ENCODE data around the gene ZNF503. TPM values are rescaled to one million over a fixed set of nuclear protein-coding genes. Genes with fewer than 3 reads are reported as not detected.

ZNF503 gene
- total and polyA plus RNA-seq, 2 donors from 2014 or later: 34.7 to 45.8 TPM

GRCh38 chr10:75398200-75398691 lies 3.3 kb downstream of the ZNF503 start:
- Histone ChIP-seq H3K27ac (ENCODE audit: low read depth in 2 of 2, low read length in 2 of 2) (peak overlapping the region; percentile 93 to 97), H3K4me1 (ENCODE audit: control insufficient read depth in 2 of 3, insufficient read depth in 2 of 3, low read depth in 1 of 3, low read length in 3 of 3) (peaks cover 0 to 7% (median 0%) of the 10 kb centered on the region in 3 donors), H3K36me3 (ENCODE audit: control insufficient read depth in 2 of 3, insufficient read depth in 3 of 3, low read length in 3 of 3) (peaks cover 0 to 9% (median 0%) of the 10 kb centered on the region in 3 donors), H3K9me3 (ENCODE audit: control insufficient read depth in 2 of 3, insufficient read depth in 1 of 3, low read length in 3 of 3) (no peaks in the 10 kb centered on the region), H3K4me3 (ENCODE audit: low read length in 3 of 3) (peak overlapping the region; percentile 68 to 88 (median 77)), H3K9ac (ENCODE audit: low read length in 3 of 3) (peak overlapping the region; percentile 69 to 88 (median 73)), H3K27me3 (ENCODE audit: control insufficient read depth, insufficient read depth, low read length) (no peaks in the 10 kb centered on the region)
- intact Hi-C loops (cut with DNase I): loop anchor here (10.0 kb wide), 1 partner anchor 907 kb away; no protein-coding TSS in a partner anchor
- no peak for FAIRE-seq
- peak in 2 of 5 donors; percentile 27 to 46 for DNase-seq
- no peak for TF ChIP-seq CTCF (IDR thresholded peaks at IDR 0.05; ENCODE audit: borderline replicate concordance, extremely low read depth, insufficient read depth)

- Histone ChIP-seq H3K9me3 (ENCODE audit: control insufficient read depth in 2 of 3, insufficient read depth in 1 of 3, low read length in 3 of 3) (no peaks in the 10 kb centered on the region), H3K4me3 (ENCODE audit: low read length in 3 of 3) (peak overlapping the region; percentile 68 to 88 (median 77)), H3K27me3 (ENCODE audit: control insufficient read depth, insufficient read depth, low read length) (no peaks in the 10 kb centered on the region), H3K27ac (ENCODE audit: low read depth in 2 of 2, low read length in 2 of 2) (peak overlapping the region; percentile 93 to 97), H3K36me3 (ENCODE audit: control insufficient read depth in 2 of 3, insufficient read depth in 3 of 3, low read length in 3 of 3) (peaks cover 0 to 9% (median 0%) of the 10 kb centered on the region in 3 donors), H3K4me1 (ENCODE audit: control insufficient read depth in 2 of 3, insufficient read depth in 2 of 3, low read depth in 1 of 3, low read length in 3 of 3) (peaks cover 0 to 7% (median 0%) of the 10 kb centered on the region in 3 donors), H3K9ac (ENCODE audit: low read length in 3 of 3) (peak overlapping the region; percentile 69 to 90 (median 88))
- peak; percentile 19 for FAIRE-seq
- intact Hi-C loops (cut with DNase I): loop anchor here (10.0 kb wide), 1 partner anchor 907 kb away; no protein-coding TSS in a partner anchor
- no peak for TF ChIP-seq CTCF (IDR thresholded peaks at IDR 0.05; ENCODE audit: borderline replicate concordance, extremely low read depth, insufficient read depth)
- peak in 4 of 5 donors; percentile 27 to 55 (median 44) for DNase-seq
These were observed 3.9 kb downstream of the ZNF503 start for GRCh38 chr10:75397496-75398199.

GRCh38 chr10:75396631-75397495 lies 4.7 kb downstream of the ZNF503 start:
- peak overlapping the region; percentile 68 to 88 (median 77) for H3K4me3 ChIP-seq (ENCODE audit: low read length in 3 of 3)
- peaks cover 0 to 7% (median 0%) of the 10 kb centered on the region in 3 donors for H3K4me1 ChIP-seq (ENCODE audit: control insufficient read depth in 2 of 3, insufficient read depth in 2 of 3, low read depth in 1 of 3, low read length in 3 of 3)
- no peak for TF ChIP-seq CTCF (IDR thresholded peaks at IDR 0.05; ENCODE audit: borderline replicate concordance, extremely low read depth, insufficient read depth)
- H3K27ac ChIP-seq (ENCODE audit: low read depth in 2 of 2, low read length in 2 of 2): peak overlapping the region; percentile 92 to 93
- peak overlapping the region; percentile 69 to 90 (median 88) for H3K9ac ChIP-seq (ENCODE audit: low read length in 3 of 3)
- intact Hi-C loops (cut with DNase I): loop anchor here (10.0 kb wide), 1 partner anchor 908 kb away; no protein-coding TSS in a partner anchor
- H3K36me3 ChIP-seq (ENCODE audit: control insufficient read depth in 2 of 3, insufficient read depth in 3 of 3, low read length in 3 of 3): peaks cover 0 to 9% (median 0%) of the 10 kb centered on the region in 3 donors
- DNase-seq (peak; percentile 39 to 83 (median 71)), FAIRE-seq (no peak)
- H3K27me3 ChIP-seq (ENCODE audit: control insufficient read depth, insufficient read depth, low read length): no peaks in the 10 kb centered on the region
- no peaks in the 10 kb centered on the region for H3K9me3 ChIP-seq (ENCODE audit: control insufficient read depth in 2 of 3, insufficient read depth in 1 of 3, low read length in 3 of 3)
